H9 (cell line): Measurements from ENCODE around the gene SHB. TPM values are rescaled to one million over a fixed set of nuclear protein-coding genes. Genes with fewer than 3 reads are reported as not detected.

ENCODE experiments used
- DNase-seq: peaks from one replicate; pipeline ENCODE4 v3.0.0-alpha.2; 2017
- H2AFZ ChIP-seq: one replicate; pipeline ENCODE4 v1.6.1; 2013; ENCODE audit warnings: mild to moderate bottlenecking, low read length, control low read depth, moderate library complexity
- H2AK5ac ChIP-seq: 2 replicates; pipeline ENCODE4 v1.6.1; 2013; ENCODE audit warnings: low read length, control low read depth, mixed read lengths; ENCODE audit not compliant: insufficient read length
- H2BK120ac ChIP-seq: one replicate; pipeline ENCODE4 v1.6.1; 2013; ENCODE audit warnings: low read depth, mild to moderate bottlenecking, low read length, control low read depth, inconsistent platforms; ENCODE audit not compliant: poor library complexity, severe bottlenecking
- H2BK12ac ChIP-seq: 2 replicates; pipeline ENCODE4 v1.6.1; 2013; ENCODE audit warnings: low read length, control low read depth, mixed read lengths, low read depth; ENCODE audit not compliant: insufficient read length
- H2BK15ac ChIP-seq: 2 replicates; pipeline ENCODE4 v1.6.1; 2013; ENCODE audit warnings: low read depth, low read length, control low read depth
- H2BK20ac ChIP-seq: one replicate; pipeline ENCODE4 v1.6.1; 2013; ENCODE audit warnings: low read depth, mild to moderate bottlenecking, low read length, control low read depth, inconsistent platforms; ENCODE audit not compliant: poor library complexity, severe bottlenecking
- H2BK5ac ChIP-seq: 2 replicates; pipeline ENCODE4 v1.6.1; 2013; ENCODE audit warnings: low read length, control low read depth, mixed read lengths; ENCODE audit not compliant: insufficient read length
- H3K14ac ChIP-seq: 2 replicates; pipeline ENCODE4 v1.6.1; 2013; ENCODE audit warnings: low read length, control low read depth; ENCODE audit not compliant: insufficient read depth
- H3K18ac ChIP-seq: 2 replicates; pipeline ENCODE4 v1.6.1; 2013; ENCODE audit warnings: low read depth, mild to moderate bottlenecking, mixed read lengths, low read length, control low read depth; ENCODE audit not compliant: insufficient read length
- H3K23ac ChIP-seq: 2 replicates; pipeline ENCODE4 v1.6.1; 2013; ENCODE audit warnings: low read length, control low read depth, mixed read lengths, low read depth; ENCODE audit not compliant: insufficient read length
- H3K23me2 ChIP-seq: 2 replicates; pipeline ENCODE4 v1.6.1; 2013; ENCODE audit warnings: low read depth, mild to moderate bottlenecking, mixed read lengths, low read length, control low read depth; ENCODE audit not compliant: insufficient read length, poor library complexity, severe bottlenecking
- H3K27ac ChIP-seq: 2 replicates; pipeline ENCODE4 v1.5.1; 2013; ENCODE audit warnings: low read length, control low read depth, mixed read lengths, low read depth; ENCODE audit not compliant: insufficient read length
- H3K27me3 ChIP-seq: 2 replicates; pipeline ENCODE4 v1.6.1; 2013; ENCODE audit warnings: low read length, control low read depth, inconsistent platforms; ENCODE audit not compliant: insufficient read depth
- H3K4ac ChIP-seq: 2 replicates; pipeline ENCODE4 v1.6.1; 2013; ENCODE audit warnings: low read depth, mild to moderate bottlenecking, control low read depth, inconsistent platforms, low read length, moderate library complexity
- H3K4me1 ChIP-seq: 2 replicates; pipeline ENCODE4 v1.6.1; 2013; ENCODE audit warnings: low read length, control low read depth, inconsistent platforms; ENCODE audit not compliant: insufficient read depth
- H3K4me2 ChIP-seq: 2 replicates; pipeline ENCODE4 v1.6.1; 2013; ENCODE audit warnings: low read length, control low read depth, mixed read lengths; ENCODE audit not compliant: insufficient read length, insufficient read depth
- H3K56ac ChIP-seq: 2 replicates; pipeline ENCODE4 v1.6.1; 2013; ENCODE audit warnings: low read depth, mild to moderate bottlenecking, mixed read lengths, low read length, control low read depth; ENCODE audit not compliant: insufficient read length
- H3K79me1 ChIP-seq: 2 replicates; pipeline ENCODE4 v1.6.1; 2013; ENCODE audit warnings: low read depth, mild to moderate bottlenecking, moderate library complexity, low read length, control low read depth, inconsistent platforms; ENCODE audit not compliant: insufficient read depth, poor library complexity, severe bottlenecking
- H3K79me2 ChIP-seq: 2 replicates; pipeline ENCODE4 v1.6.1; 2013; ENCODE audit warnings: low read length, control low read depth, inconsistent platforms; ENCODE audit not compliant: insufficient read depth
- H3K9ac ChIP-seq: 2 replicates; pipeline ENCODE4 v1.6.1; 2013; ENCODE audit warnings: low read length, control low read depth, mixed read lengths; ENCODE audit not compliant: insufficient read length; ENCODE audit errors: extremely low read depth
- H3K9me3 ChIP-seq: one replicate; pipeline ENCODE4 v1.6.1; 2013; ENCODE audit warnings: low read depth, low read length, inconsistent platforms; ENCODE audit not compliant: control insufficient read depth
- H3T11ph ChIP-seq: one replicate; pipeline ENCODE4 v1.6.1; 2013; ENCODE audit warnings: mild to moderate bottlenecking, low read length, control low read depth, inconsistent platforms
- H4K20me1 ChIP-seq: one replicate; pipeline ENCODE4 v1.6.1; 2013; ENCODE audit not compliant: control insufficient read depth, insufficient read length, insufficient read depth
- H4K5ac ChIP-seq: 2 replicates; pipeline ENCODE4 v1.6.1; 2013; ENCODE audit warnings: low read depth, mild to moderate bottlenecking, mixed read lengths, low read length, control low read depth; ENCODE audit not compliant: insufficient read length
- H4K8ac ChIP-seq: replicated peaks from 2 replicates; pipeline ENCODE4 v1.6.1; 2013; ENCODE audit warnings: low read length, control low read depth, mixed read lengths, low read depth; ENCODE audit not compliant: insufficient read length
- H4K91ac ChIP-seq: 2 replicates; pipeline ENCODE4 v1.6.1; 2013; ENCODE audit warnings: low read depth, mild to moderate bottlenecking, moderate library complexity, mixed read lengths, low read length, control low read depth; ENCODE audit not compliant: insufficient read length
- H3K27ac Mint-ChIP-seq, 3 experiments: 2 replicates in 2 of 3; 3 replicates in 1 of 3; pipeline ENCODE4 v1.8.0; 2020 to 2021; ENCODE audit warnings: mixed read lengths in 3 of 3, mild to moderate bottlenecking in 1 of 3, moderate library complexity in 1 of 3
- H3K27me3 Mint-ChIP-seq: 2 replicates; pipeline ENCODE4 v1.8.0; 2021; ENCODE audit warnings: low read depth, mild to moderate bottlenecking, moderate library complexity, mixed read lengths
- H3K36me3 Mint-ChIP-seq, 3 experiments: 2 replicates in 2 of 3; 3 replicates in 1 of 3; pipeline ENCODE4 v1.8.0; 2020 to 2021; ENCODE audit warnings: low read depth in 3 of 3, mixed read lengths in 3 of 3; ENCODE audit not compliant: insufficient read depth in 1 of 3
- H3K4me1 Mint-ChIP-seq, 2 experiments: 2 replicates each; pipeline ENCODE4 v1.8.0; 2020; ENCODE audit warnings: mixed read lengths in 2 of 2
- H3K4me3 Mint-ChIP-seq, 2 experiments: 2 replicates in 1 of 2; 3 replicates in 1 of 2; pipeline ENCODE4 v1.8.0; 2020 to 2021; ENCODE audit warnings: mild to moderate bottlenecking in 2 of 2, mixed read lengths in 2 of 2, moderate library complexity in 1 of 2
- H3K9me3 Mint-ChIP-seq, 2 experiments: 2 replicates in 1 of 2; 3 replicates in 1 of 2; pipeline ENCODE4 v1.8.0; 2020; ENCODE audit warnings: mild to moderate bottlenecking in 2 of 2, mixed read lengths in 2 of 2, moderate library complexity in 1 of 2
- CTCF ChIP-seq: fragments of 200-600 bp; sonication (generic); conservative IDR thresholded peaks from 3 replicates; pipeline ENCODE4 v1.8.0; 2021; ENCODE audit warnings: antibody characterized with exemption, mild to moderate bottlenecking
- WGBS: extraction: QIAGEN DNeasy Blood & Tissue Kit; methylation state at CpG from one replicate; pipeline ENCODE4 v1.1.7; 2013; ENCODE audit warnings: missing lambda C conversion rate, low lambda C conversion rate, mixed read lengths; ENCODE audit not compliant: insufficient read length; ENCODE audit errors: extremely low coverage; 5-methylcytosine and 5-hydroxymethylcytosine counted together
- total RNA-seq: library from RNA; stranded (reverse); gene quantifications from 2 replicates; pipeline ENCODE4 v1.2.1, GENCODE V29; 2021

The SHB gene
- total RNA-seq, 1 experiment from 2014 or later = 14.6 TPM

DNA sequence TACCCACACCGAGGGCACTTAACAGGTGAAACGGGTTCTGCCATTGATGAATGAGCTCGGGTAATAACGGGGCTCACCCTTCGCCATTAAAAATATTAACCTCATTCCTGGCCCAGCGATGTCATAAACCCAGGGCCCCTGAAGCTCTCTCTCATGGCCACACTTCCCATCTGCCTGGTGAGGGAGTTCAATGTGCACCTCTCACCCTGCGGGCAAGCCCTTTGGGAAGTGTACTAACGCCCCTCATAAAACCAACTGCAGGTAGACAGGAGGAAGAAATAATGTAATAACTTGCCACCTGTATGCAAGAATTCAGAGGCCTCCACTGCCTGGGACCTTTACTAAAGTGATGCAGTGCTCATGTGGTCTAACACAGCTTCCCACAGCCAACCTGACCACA, 35.1 kb downstream of the SHB start:
- Histone ChIP-seq H3K79me1 (no peaks in the 10 kb centered on the region), H3K4me2 (no peak overlapping the region), H3K23ac (no peak overlapping the region), H4K8ac (no peak overlapping the region), H2BK15ac (no peak overlapping the region), H4K20me1 (no peaks in the 10 kb centered on the region), H3K18ac (no peak overlapping the region), H3K79me2 (no peaks in the 10 kb centered on the region; the same call in 1 of the 2 replicates), H4K5ac (no peak overlapping the region), H3K14ac (no peak overlapping the region), H2BK20ac (no peak overlapping the region), H2AFZ (no peak overlapping the region), H2AK5ac (no peak overlapping the region), H3K23me2 (no peaks in the 10 kb centered on the region), H3T11ph (no peak overlapping the region), H3K27ac (no peak overlapping the region), H3K9ac (no peak overlapping the region), H4K91ac (no peak overlapping the region), H2BK5ac (no peak overlapping the region), H3K9me3 (no peaks in the 10 kb centered on the region), H2BK120ac (no peak overlapping the region), H3K4ac (no peak overlapping the region), H2BK12ac (no peak overlapping the region), H3K4me1 (no peaks in the 10 kb centered on the region), H3K27me3 (no peaks in the 10 kb centered on the region), H3K56ac (no peak overlapping the region)
- no peak for DNase-seq
- no peaks in the 10 kb centered on the region for H3K27me3 Mint-ChIP-seq
- H3K36me3 Mint-ChIP-seq = no peaks in the 10 kb centered on the region
- peaks cover 36 to 37% of the 10 kb centered on the region in 2 experiments for H3K4me1 Mint-ChIP-seq
- whole genome bisulfite sequencing = no CpG with 5 or more reads among the region's 8 CpGs
- H3K4me3 Mint-ChIP-seq = no peak overlapping the region
- no peak for TF ChIP-seq CTCF
- no peak overlapping the region for H3K27ac Mint-ChIP-seq
- H3K9me3 Mint-ChIP-seq = no peaks in the 10 kb centered on the region
